Esophagus muscularis mucosa (tissue), 4 donors: ENCODE data around the gene SDK1. TPM values are rescaled to one million over a fixed set of nuclear protein-coding genes. Genes with fewer than 3 reads are reported as not detected.

Experiments used
- DNase-seq: peaks from one replicate; pipeline ENCODE4 v3.0.0-alpha.2; 2017; ENCODE audit errors: extremely low spot score
- H3K27ac ChIP-seq, 4 donors: fragments of 200-600 bp; sonication (generic); replicated peaks in 1 of 4; 1 replicate in 3 of 4; 2 replicates in 1 of 4; pipeline ENCODE4 v1.5.1; 2016 to 2019; ENCODE audit warnings: mild to moderate bottlenecking in 1 of 4
- H3K27me3 ChIP-seq, 4 donors: fragments of 200-600 bp; sonication (generic); one replicate each; pipeline versions ENCODE4 v1.5.1 to v1.6.0; 2016 to 2019
- H3K36me3 ChIP-seq, 4 donors: fragments of 200-600 bp; sonication (generic); one replicate each; pipeline ENCODE4 v1.5.1; 2016 to 2019
- H3K4me1 ChIP-seq, 4 donors: fragments of 200-600 bp; sonication (generic); one replicate each; pipeline ENCODE4 v1.5.1; 2016 to 2019
- H3K4me3 ChIP-seq, 4 donors: fragments of 200-600 bp; sonication (generic); 1 replicate in 2 of 4; 2 replicates in 2 of 4; pipeline ENCODE4 v1.5.1; 2016 to 2019; ENCODE audit warnings: mild to moderate bottlenecking in 4 of 4, moderate library complexity in 1 of 4
- H3K9me3 ChIP-seq, 4 donors: fragments of 200-600 bp; sonication (generic); 1 replicate in 3 of 4; 2 replicates in 1 of 4; pipeline ENCODE4 v1.5.1; 2016 to 2019
- EP300 ChIP-seq: sonication (generic); formaldehyde crosslinking; IDR thresholded peaks from one replicate; pipeline ENCODE4 v1.6.1; 2017; ENCODE audit warnings: antibody characterized with exemption
- POLR2A ChIP-seq: fragments of 450-650 bp; IDR thresholded peaks from one replicate; pipeline ENCODE4 v1.6.1; 2017; ENCODE audit warnings: antibody characterized with exemption, moderate library complexity, mild to moderate bottlenecking, low read depth
- POLR2AphosphoS5 ChIP-seq, 2 donors: sonication (generic); formaldehyde crosslinking; IDR thresholded peaks; one replicate each; pipeline ENCODE4 v1.6.1; 2017; ENCODE audit warnings: antibody characterized with exemption in 2 of 2
- WGBS: methylation state at CpG from one replicate; pipeline ENCODE4 v1.1.5; 2018; 5-methylcytosine and 5-hydroxymethylcytosine counted together
- intact Hi-C: fragments of 100-400 bp; cut with DNase I; formaldehyde crosslinking; loops from one replicate; pipeline ENCODE4 v1.15.1; 2023
- total RNA-seq, 4 donors: library from RNA; depleted of rRNA; stranded (reverse); fragments of >200 nt; gene quantifications; one replicate each; pipeline versions ENCODE4 v1.1.0 to v1.2.1, GENCODE V29; 2016
- TF ChIP-seq, protein P1 (sequence below), 3 experiments: fragments of 200-600 bp in 2 of 3; fragments of 450-650 bp in 1 of 3; sonication (generic) in 2 of 3; IDR thresholded peaks; one replicate each; pipeline ENCODE4 v1.5.1; 2017 to 2019; ENCODE audit warnings: antibody characterized with exemption in 3 of 3, mild to moderate bottlenecking in 2 of 3, moderate library complexity in 1 of 3

Gene SDK1
- total RNA-seq, 4 donors from 2014 or later: 7.8 to 18.6 (median 12.0) TPM

DNA sequence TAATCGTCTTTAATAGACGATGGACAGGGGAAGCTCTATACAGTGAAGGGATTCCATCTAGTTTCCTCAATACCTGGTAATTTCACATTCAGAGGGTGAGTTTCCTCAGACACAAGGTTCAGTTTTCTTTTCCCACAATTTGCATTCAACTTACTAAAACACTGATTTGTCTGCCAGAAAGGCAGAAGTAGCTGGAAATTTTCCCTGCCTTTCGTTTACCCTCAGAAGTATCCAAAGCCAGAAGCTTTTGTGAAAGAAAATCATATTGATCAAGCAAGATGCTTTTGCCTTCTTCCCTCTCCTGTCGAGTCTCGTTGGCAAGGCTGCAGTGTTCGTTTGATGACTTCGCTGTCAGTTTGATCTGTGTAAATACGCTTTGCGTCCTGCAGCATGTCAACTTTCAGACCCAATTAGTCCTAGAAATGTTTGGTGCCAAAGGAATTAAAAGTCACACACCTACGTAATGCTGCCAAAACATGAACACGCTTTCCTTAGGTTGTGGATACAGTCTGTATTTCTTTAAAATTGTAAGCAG is 749.1 kb downstream of the SDK1 start:
- intact Hi-C loops: no loop called here
- no peaks in the 10 kb centered on the region for H3K4me1 ChIP-seq
- 80% methylated on average over 11 of the region's 11 CpGs for WGBS
- no peaks in the 10 kb centered on the region for H3K27me3 ChIP-seq
- TF ChIP-seq EP300: no peak
- TF ChIP-seq, protein P1, sequence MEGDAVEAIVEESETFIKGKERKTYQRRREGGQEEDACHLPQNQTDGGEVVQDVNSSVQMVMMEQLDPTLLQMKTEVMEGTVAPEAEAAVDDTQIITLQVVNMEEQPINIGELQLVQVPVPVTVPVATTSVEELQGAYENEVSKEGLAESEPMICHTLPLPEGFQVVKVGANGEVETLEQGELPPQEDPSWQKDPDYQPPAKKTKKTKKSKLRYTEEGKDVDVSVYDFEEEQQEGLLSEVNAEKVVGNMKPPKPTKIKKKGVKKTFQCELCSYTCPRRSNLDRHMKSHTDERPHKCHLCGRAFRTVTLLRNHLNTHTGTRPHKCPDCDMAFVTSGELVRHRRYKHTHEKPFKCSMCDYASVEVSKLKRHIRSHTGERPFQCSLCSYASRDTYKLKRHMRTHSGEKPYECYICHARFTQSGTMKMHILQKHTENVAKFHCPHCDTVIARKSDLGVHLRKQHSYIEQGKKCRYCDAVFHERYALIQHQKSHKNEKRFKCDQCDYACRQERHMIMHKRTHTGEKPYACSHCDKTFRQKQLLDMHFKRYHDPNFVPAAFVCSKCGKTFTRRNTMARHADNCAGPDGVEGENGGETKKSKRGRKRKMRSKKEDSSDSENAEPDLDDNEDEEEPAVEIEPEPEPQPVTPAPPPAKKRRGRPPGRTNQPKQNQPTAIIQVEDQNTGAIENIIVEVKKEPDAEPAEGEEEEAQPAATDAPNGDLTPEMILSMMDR (IDR thresholded peaks at IDR 0.05): no peak
- no peak for TF ChIP-seq POLR2AphosphoS5 (IDR thresholded peaks at IDR 0.05)
- TF ChIP-seq POLR2A: no peak
- H3K4me3 ChIP-seq: no peak overlapping the region
- no peak overlapping the region for H3K27ac ChIP-seq
- H3K36me3 ChIP-seq: no peaks in the 10 kb centered on the region
- no peaks in the 10 kb centered on the region for H3K9me3 ChIP-seq
- no peak for DNase-seq

DNA sequence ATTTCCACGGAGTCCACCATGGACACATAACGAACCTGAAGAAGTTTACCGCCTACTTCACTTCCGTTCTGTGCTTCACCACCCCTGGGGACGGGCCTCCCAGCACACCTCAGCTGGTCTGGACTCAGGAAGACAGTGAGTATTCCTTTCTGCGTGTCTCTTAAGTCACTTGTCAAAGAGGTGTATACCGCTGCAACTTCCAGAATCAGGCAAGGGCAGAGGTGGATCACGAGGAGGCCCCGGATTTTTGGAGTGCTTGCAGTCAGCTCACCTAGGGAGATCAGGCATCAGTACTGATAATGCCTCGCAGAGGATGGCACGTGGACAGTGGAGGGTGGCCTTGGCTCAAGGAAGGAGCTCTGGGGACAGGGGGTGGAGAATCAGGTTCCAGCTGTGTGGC is 750.6 kb downstream of the SDK1 start:
- Histone ChIP-seq H3K4me1 (no peaks in the 10 kb centered on the region), H3K4me3 (no peak overlapping the region), H3K27ac (no peak overlapping the region), H3K9me3 (no peaks in the 10 kb centered on the region), H3K36me3 (no peaks in the 10 kb centered on the region), H3K27me3 (no peaks in the 10 kb centered on the region)
- no peak for DNase-seq
- intact Hi-C loops: no loop called here
- 95% methylated on average over 11 of the region's 11 CpGs for WGBS
- TF ChIP-seq POLR2AphosphoS5 (IDR thresholded peaks at IDR 0.05) (no peak), POLR2A (no peak), EP300 (no peak)
- TF ChIP-seq, protein P1 (IDR thresholded peaks at IDR 0.05): no peak

DNA sequence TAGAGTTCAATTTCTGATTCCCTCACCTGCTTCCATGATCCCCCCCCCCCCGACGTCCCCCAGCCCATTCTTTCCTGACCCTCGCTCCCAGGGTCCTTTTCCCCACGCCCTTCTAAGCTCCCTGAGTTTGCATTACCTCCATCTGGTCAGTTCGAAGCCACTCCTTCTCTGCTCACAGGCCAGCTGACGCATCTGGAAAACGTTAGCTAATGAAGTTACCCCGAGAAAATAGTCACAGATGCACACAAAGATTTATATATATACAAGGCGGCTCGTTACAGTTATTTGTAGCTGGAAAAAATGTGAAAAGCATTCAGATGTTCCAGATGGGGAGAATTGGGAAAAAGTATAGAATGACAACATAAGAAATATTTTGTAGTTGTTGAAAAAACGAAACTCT is 751.1 kb downstream of the SDK1 start:
- intact Hi-C loops: no loop called here
- Histone ChIP-seq H3K27me3 (no peaks in the 10 kb centered on the region), H3K9me3 (no peaks in the 10 kb centered on the region), H3K4me3 (no peak overlapping the region), H3K4me1 (no peaks in the 10 kb centered on the region), H3K27ac (no peak overlapping the region), H3K36me3 (no peaks in the 10 kb centered on the region)
- DNase-seq: no peak
- no peak for TF ChIP-seq EP300
- no peak for TF ChIP-seq POLR2AphosphoS5 (IDR thresholded peaks at IDR 0.05)
- TF ChIP-seq, protein P1 (IDR thresholded peaks at IDR 0.05): no peak
- TF ChIP-seq POLR2A: no peak
- WGBS: 54% methylated on average over 11 of the region's 11 CpGs

DNA sequence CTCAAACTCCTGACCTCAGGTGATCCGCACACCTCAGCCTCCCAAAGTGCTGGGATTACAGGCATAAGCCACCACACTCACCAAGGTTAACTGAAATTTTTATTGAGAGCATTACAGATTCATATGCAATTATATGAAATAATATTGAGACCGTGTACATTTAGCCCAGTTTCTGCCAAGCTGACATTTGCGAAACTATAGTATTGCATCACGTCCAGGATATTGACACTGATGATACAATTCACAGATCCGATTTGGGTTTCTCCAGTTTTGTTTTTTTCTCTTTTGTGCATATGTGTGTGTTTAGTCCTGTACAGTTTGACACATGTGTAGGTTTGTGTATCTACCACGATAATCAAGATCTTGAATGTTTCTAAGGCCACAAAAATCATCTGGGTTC is 753.1 kb downstream of the SDK1 start:
- no peaks in the 10 kb centered on the region for H3K4me1 ChIP-seq

More for the DNA sequence above, 753.1 kb downstream of the SDK1 start:
- Histone ChIP-seq H3K4me3 (no peak overlapping the region), H3K27ac (no peak overlapping the region), H3K27me3 (no peaks in the 10 kb centered on the region), H3K9me3 (no peaks in the 10 kb centered on the region), H3K36me3 (no peaks in the 10 kb centered on the region)
- TF ChIP-seq EP300: no peak
- no peak for TF ChIP-seq POLR2AphosphoS5 (IDR thresholded peaks at IDR 0.05)
- TF ChIP-seq POLR2A: no peak
- TF ChIP-seq, protein P1 (IDR thresholded peaks at IDR 0.05): no peak
- intact Hi-C loops: no loop called here
- 88% methylated on average over 6 of the region's 6 CpGs for WGBS
- DNase-seq: no peak
